NK-92 treated with Interleukin-12 subunit alpha and Interleukin-12 subunit beta, amount 100 ng/mL, for 24 hours (cell line): ENCODE measurements around the gene TRIM47.
"Not testable (repeated sequence)": the region's sequence is repeated elsewhere in the genome, so short reads cannot be mapped to it uniquely, and the experiment has no call there.

Source experiments
- DNase-seq: peaks from one replicate; lab custom pipeline; 2025; lab: John Stamatoyannopoulos, UW

Gene TRIM47

GRCh38 chr17:75891022-75891604, 12.7 kb upstream of the TRIM47 start:
- no peak for DNase-seq

GRCh38 chr17:75889454-75889853, 11.1 kb upstream of the TRIM47 start:
- DNase-seq = no peak

- no peak for DNase-seq
These were observed 10.1 kb upstream of the TRIM47 start for GRCh38 chr17:75888484-75888883.

- not testable (repeated sequence) for DNase-seq
These were observed 7.5 kb upstream of the TRIM47 start for GRCh38 chr17:75885860-75886259.

- no peak for DNase-seq
These were observed 7.0 kb upstream of the TRIM47 start for GRCh38 chr17:75885431-75885830.

GRCh38 chr17:75881678-75882454, 3.5 kb upstream of the TRIM47 start:
- DNase-seq = no peak

GRCh38 chr17:75880266-75880665, 1.9 kb upstream of the TRIM47 start:
- no peak for DNase-seq

GRCh38 chr17:75877752-75878173, 618 bp downstream of the TRIM47 start:
- DNase-seq = no peak

GRCh38 chr17:75876938-75877751, 1.2 kb downstream of the TRIM47 start:
- DNase-seq = no peak

GRCh38 chr17:75876190-75876937, 2.0 kb downstream of the TRIM47 start:
- DNase-seq = no peak

- DNase-seq = no peak
These were observed 2.5 kb downstream of the TRIM47 start for GRCh38 chr17:75875940-75876189.

GRCh38 chr17:75875182-75875939, 3.0 kb downstream of the TRIM47 start:
- DNase-seq = no peak

- DNase-seq = no peak
These were observed 3.8 kb downstream of the TRIM47 start for GRCh38 chr17:75874323-75875181.

GRCh38 chr17:75873587-75874322, 4.6 kb downstream of the TRIM47 start:
- DNase-seq = no peak

GRCh38 chr17:75872434-75873351, 5.7 kb downstream of the TRIM47 start:
- no peak for DNase-seq

GRCh38 chr17:75870228-75870627, 8.2 kb downstream of the TRIM47 start:
- not testable (repeated sequence) for DNase-seq

- no peak for DNase-seq
These were observed 8.9 kb downstream of the TRIM47 start for GRCh38 chr17:75869282-75870141.

GRCh38 chr17:75868730-75869281, 9.6 kb downstream of the TRIM47 start:
- DNase-seq = not testable (repeated sequence)
